ENCODE data around the gene ARHGEF28.

The ARHGEF28 gene

DNA sequence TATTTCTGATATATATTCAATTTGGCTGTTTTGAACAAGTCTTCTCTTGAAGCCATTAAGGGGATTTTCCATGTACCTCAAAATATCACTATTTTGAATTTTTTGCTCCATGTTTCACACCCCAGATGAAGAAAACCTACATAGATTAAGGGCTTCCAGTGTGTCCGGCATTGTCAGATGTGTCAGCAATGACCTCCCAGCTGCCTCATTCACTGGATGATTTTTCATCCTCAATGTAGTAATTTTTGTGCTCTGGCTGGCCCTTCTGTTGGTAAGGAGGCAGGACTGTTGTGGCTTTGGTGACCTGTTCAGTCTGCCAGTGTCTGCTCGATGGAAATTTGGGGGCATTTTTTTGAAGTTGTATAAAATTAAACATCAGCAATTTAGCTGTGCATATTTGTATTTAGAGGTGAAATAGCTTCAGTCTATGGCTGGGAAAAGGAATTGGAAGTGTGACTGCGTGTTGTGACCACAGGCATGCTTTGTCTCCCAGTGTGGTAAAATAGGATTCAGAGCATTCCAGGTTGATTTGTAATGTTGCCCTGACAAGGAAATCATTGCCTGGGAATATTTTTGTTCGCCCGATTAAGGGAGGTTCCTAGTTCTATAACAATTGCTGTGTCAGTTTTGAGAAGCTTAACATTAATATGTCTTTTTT, 312.4 kb downstream of the ARHGEF28 start:
- TF ChIP-seq TCF4 (CRISPR knock-in tag; IDR thresholded peaks at IDR 0.05; ENCODE audit: borderline replicate concordance) (no peak), SNAI2 (CRISPR knock-in tag; IDR thresholded peaks at IDR 0.05) (no peak), ZNF8 (CRISPR knock-in tag; IDR thresholded peaks at IDR 0.05) (no peak), BACH2 (CRISPR knock-in tag; IDR thresholded peaks at IDR 0.05; ENCODE audit: borderline replicate concordance) (no peak)
- TF ChIP-seq, protein P1, sequence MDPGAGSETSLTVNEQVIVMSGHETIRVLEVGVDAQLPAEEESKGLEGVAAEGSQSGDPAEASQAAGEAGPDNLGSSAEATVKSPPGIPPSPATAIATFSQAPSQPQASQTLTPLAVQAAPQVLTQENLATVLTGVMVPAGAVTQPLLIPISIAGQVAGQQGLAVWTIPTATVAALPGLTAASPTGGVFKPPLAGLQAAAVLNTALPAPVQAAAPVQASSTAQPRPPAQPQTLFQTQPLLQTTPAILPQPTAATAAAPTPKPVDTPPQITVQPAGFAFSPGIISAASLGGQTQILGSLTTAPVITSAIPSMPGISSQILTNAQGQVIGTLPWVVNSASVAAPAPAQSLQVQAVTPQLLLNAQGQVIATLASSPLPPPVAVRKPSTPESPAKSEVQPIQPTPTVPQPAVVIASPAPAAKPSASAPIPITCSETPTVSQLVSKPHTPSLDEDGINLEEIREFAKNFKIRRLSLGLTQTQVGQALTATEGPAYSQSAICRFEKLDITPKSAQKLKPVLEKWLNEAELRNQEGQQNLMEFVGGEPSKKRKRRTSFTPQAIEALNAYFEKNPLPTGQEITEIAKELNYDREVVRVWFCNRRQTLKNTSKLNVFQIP (CRISPR knock-in tag; IDR thresholded peaks at IDR 0.05; ENCODE audit: borderline replicate concordance, low read depth) = no peak
- peak; percentile 88 for ATAC-seq

DNA sequence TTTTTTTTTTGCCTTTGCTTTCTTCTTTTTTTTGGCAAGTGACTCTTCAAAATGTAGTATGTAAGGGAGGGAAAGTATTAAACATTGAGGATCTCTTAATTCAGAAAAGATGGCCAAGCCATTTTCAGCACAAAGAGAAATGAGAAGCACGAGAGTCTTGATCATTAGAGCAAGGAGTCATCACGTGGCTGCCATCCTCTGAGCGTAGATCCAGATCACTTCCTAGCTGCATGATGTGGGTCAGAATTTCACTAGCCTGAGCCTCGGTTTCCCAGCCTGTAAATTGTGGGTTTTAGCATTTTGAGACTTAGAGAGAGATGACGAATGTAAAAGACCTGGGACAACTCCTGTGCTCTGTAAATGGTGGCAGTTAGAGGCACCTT, 312.9 kb downstream of the ARHGEF28 start:
- ATAC-seq = peak; percentile 28; the same call in 2 of the 3 replicates
- TF ChIP-seq BACH2 (CRISPR knock-in tag; IDR thresholded peaks at IDR 0.05; ENCODE audit: borderline replicate concordance) (no peak), ESRRG (CRISPR knock-in tag; IDR thresholded peaks at IDR 0.05) (no peak)
- TF ChIP-seq, protein P1 (CRISPR knock-in tag; IDR thresholded peaks at IDR 0.05; ENCODE audit: borderline replicate concordance, low read depth) = no peak

DNA sequence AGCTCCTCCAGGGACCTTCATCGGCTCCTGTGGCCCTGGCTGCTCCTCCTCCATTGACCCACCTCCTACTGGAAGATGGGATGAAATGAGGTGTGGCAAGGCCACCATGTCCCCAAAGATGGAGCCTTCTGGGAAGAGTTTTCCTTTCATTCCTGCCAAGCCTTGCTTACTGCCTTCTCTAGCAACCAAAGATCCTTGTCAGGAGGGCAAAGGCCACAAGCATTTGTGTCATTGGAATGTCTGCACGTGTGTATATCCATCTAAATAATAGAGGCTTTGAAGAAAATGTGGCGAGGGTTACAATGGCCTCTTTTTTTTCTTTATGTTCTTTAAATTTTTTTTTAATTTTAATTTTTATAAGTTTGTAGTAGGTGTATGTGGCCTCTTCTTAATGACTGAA, 313.6 kb downstream of the ARHGEF28 start:
- ATAC-seq = no peak
- no peak for TF ChIP-seq ZFP30 (CRISPR knock-in tag; IDR thresholded peaks at IDR 0.05)

DNA sequence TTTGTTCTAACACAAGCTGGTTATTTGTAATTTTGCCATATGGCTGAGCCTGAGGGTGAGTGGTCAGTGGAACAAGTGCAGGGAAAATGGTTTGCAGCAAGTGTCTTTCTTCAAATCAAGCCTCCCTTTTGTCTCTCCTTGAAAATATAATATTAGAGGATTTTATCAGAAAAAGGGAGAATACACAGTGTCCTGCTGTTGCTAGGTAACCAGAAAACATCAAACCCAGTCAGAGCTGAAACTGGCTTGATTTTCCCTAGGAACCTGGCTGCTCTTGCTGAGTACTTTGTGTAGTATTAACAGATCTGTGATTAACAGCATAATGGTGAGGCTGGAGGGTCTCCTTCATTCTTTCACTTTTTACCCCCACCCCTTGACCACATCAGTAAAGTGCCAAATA, 314.0 kb downstream of the ARHGEF28 start:
- TF ChIP-seq ISL1 (CRISPR knock-in tag; IDR thresholded peaks at IDR 0.05) (no peak), TOX (CRISPR knock-in tag; IDR thresholded peaks at IDR 0.05; ENCODE audit: borderline replicate concordance) (no peak), BACH2 (CRISPR knock-in tag; IDR thresholded peaks at IDR 0.05; ENCODE audit: borderline replicate concordance) (no peak), GLIS3 (CRISPR knock-in tag; IDR thresholded peaks at IDR 0.05) (no peak), CSDC2 (CRISPR knock-in tag; IDR thresholded peaks at IDR 0.05) (no peak), TCF4 (CRISPR knock-in tag; IDR thresholded peaks at IDR 0.05; ENCODE audit: borderline replicate concordance) (no peak)
- peak; percentile 25; the same call in 2 of the 3 replicates for ATAC-seq

DNA sequence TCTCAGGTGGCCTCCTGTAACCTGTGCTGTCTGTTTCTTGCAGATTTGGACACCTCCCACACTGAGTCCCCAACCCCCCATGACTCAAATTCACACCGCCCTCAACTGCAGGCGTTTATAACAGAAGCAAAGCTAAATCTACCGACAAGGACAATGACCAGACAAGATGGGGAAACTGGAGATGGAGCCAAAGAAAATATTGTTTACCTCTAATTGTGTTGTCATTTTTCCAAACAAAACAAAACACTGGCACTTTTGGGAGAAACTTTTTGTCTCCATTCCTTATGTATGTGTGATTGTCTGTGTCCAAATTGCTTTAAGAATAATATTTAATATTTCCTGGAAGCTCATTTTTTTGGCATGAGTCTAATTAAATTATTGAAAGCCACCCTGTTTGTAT, 314.8 kb downstream of the ARHGEF28 start:
- TF ChIP-seq, protein P2, sequence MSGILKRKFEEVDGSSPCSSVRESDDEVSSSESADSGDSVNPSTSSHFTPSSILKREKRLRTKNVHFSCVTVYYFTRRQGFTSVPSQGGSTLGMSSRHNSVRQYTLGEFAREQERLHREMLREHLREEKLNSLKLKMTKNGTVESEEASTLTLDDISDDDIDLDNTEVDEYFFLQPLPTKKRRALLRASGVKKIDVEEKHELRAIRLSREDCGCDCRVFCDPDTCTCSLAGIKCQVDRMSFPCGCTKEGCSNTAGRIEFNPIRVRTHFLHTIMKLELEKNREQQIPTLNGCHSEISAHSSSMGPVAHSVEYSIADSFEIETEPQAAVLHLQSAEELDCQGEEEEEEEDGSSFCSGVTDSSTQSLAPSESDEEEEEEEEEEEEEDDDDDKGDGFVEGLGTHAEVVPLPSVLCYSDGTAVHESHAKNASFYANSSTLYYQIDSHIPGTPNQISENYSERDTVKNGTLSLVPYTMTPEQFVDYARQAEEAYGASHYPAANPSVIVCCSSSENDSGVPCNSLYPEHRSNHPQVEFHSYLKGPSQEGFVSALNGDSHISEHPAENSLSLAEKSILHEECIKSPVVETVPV (CRISPR knock-in tag; IDR thresholded peaks at IDR 0.05) = no peak
- TF ChIP-seq ISL1 (CRISPR knock-in tag; IDR thresholded peaks at IDR 0.05) (peak; percentile 83), ARNTL (CRISPR knock-in tag; IDR thresholded peaks at IDR 0.05; ENCODE audit: borderline replicate concordance, low read depth) (no peak), ESRRG (CRISPR knock-in tag; IDR thresholded peaks at IDR 0.05) (no peak), ZNF70 (CRISPR knock-in tag; IDR thresholded peaks at IDR 0.05) (no peak), TCF4 (CRISPR knock-in tag; IDR thresholded peaks at IDR 0.05; ENCODE audit: borderline replicate concordance) (no peak)
- TF ChIP-seq, protein P3, sequence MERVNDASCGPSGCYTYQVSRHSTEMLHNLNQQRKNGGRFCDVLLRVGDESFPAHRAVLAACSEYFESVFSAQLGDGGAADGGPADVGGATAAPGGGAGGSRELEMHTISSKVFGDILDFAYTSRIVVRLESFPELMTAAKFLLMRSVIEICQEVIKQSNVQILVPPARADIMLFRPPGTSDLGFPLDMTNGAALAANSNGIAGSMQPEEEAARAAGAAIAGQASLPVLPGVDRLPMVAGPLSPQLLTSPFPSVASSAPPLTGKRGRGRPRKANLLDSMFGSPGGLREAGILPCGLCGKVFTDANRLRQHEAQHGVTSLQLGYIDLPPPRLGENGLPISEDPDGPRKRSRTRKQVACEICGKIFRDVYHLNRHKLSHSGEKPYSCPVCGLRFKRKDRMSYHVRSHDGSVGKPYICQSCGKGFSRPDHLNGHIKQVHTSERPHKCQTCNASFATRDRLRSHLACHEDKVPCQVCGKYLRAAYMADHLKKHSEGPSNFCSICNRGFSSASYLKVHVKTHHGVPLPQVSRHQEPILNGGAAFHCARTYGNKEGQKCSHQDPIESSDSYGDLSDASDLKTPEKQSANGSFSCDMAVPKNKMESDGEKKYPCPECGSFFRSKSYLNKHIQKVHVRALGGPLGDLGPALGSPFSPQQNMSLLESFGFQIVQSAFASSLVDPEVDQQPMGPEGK (CRISPR knock-in tag; IDR thresholded peaks at IDR 0.05; ENCODE audit: borderline replicate concordance) = peak; percentile 83; the same call in 1 of the 2 replicates
- TF ChIP-seq, protein P4, sequence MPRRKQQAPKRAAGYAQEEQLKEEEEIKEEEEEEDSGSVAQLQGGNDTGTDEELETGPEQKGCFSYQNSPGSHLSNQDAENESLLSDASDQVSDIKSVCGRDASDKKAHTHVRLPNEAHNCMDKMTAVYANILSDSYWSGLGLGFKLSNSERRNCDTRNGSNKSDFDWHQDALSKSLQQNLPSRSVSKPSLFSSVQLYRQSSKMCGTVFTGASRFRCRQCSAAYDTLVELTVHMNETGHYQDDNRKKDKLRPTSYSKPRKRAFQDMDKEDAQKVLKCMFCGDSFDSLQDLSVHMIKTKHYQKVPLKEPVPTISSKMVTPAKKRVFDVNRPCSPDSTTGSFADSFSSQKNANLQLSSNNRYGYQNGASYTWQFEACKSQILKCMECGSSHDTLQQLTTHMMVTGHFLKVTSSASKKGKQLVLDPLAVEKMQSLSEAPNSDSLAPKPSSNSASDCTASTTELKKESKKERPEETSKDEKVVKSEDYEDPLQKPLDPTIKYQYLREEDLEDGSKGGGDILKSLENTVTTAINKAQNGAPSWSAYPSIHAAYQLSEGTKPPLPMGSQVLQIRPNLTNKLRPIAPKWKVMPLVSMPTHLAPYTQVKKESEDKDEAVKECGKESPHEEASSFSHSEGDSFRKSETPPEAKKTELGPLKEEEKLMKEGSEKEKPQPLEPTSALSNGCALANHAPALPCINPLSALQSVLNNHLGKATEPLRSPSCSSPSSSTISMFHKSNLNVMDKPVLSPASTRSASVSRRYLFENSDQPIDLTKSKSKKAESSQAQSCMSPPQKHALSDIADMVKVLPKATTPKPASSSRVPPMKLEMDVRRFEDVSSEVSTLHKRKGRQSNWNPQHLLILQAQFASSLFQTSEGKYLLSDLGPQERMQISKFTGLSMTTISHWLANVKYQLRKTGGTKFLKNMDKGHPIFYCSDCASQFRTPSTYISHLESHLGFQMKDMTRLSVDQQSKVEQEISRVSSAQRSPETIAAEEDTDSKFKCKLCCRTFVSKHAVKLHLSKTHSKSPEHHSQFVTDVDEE (CRISPR knock-in tag; IDR thresholded peaks at IDR 0.05) = no peak
- TF ChIP-seq, protein P1 (CRISPR knock-in tag; IDR thresholded peaks at IDR 0.05; ENCODE audit: borderline replicate concordance, low read depth) = no peak
- ATAC-seq = no peak
